ENCODE results near the gene VIPR2.

Gene VIPR2

DNA sequence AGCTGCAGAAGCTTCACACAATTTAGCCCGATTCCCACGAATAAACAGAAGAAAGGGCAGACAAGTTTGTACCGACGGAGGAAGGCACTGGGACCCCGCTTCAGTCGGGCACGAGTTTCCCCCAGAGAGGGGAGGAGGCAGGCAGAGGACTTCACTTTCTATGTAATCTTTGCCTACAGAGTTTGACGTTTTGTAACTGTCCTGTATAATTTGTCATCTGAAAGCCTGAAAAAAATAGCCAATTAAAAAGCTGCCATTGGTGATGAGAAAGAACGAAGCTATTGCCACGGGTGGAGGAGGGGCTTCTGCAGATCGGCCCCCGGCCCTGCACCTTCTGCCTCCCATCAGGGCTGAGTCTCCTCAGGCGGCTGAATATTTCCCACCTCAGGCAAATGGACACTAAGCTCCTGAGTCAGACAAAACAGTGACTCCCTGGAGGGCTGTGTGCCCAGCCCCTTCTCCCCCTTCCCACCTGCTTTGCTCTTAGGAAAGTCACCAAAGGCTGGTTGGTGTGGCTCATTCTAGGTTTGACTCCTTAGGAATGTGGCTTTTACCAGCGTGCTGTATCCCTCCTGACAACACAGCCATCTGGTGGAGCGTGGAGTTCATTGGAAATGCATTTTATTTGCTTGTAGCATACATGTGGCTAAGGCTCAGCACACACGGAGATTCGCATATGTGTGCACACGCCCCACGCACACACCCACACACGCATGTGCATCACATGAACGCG, 117.4 kb downstream of the VIPR2 start:
- no peak for DNase-seq (ENCODE audit: low read depth, low spot score)

DNA sequence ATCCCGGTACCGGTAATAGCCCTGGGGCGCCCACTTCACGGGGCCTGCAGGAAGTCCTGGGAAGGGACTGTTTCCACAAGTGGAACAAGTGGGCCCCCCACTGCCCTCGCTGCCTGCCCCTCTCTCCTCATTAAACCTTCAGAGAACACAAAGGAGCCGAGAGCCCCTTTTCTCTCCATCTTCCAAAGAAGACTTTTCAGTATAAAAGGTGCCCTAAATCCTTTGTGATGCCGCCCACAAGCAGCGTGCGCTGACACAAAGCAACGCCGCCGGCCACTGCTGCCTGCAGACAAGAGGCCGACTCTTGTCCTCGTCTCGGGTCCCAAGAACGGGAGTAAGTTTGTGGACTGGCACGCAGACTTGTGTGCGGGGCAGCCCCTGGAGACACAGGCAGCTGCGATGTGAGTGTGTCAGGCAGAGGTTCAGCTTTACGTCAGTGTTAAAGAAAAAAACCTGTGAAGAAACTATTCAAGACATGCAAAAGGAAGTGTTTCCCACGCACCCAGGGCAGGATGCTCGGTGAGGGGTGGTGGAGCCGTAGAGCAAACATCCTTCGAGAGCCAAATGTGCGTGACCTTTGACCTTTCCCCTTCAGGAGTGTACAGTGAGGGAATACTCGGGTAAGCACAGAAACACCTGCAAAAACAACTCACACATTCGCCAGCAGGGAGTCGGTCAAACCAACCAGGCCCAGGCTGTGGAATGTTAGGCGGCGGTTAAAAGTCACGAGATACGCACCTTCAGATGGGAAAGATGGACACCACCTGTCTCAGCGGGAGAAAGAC, 118.2 kb downstream of the VIPR2 start:
- DNase-seq (ENCODE audit: low read depth, low spot score), result no peak

DNA sequence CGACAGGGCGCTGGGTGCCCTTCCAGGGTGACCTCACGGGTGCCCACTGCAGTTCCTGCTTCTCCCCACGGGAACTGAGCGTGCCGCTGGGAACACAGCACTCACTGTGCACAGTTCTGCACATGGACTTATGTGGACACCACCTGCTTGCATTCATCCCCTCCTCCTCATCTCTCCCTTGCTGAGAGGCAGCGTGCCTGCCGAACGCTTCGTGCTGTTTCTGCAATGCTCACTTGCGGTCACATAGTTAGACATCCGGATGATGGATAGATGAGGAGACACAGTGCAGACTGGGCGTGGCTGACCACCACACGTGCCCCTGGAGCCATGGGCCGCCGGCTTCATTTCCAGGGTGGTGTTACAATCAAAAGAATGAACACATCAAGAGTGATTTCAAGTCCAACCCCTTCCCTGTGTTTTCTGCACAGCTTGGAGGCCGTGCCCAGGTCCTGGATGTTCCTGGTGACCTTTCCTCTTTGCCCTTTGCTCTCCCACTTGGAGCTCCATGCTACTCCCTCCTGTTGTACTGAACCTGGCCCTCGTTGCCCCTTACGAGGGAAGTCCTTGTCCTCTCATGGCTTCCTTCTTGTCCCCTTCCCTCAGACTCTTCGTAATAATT, 119.4 kb downstream of the VIPR2 start:
- DNase-seq (ENCODE audit: low read depth, low spot score), result no peak

GRCh38 chr7:159024280-159024951, 120.3 kb downstream of the VIPR2 start:
- no peak for DNase-seq (ENCODE audit: low read depth, low spot score)

DNA sequence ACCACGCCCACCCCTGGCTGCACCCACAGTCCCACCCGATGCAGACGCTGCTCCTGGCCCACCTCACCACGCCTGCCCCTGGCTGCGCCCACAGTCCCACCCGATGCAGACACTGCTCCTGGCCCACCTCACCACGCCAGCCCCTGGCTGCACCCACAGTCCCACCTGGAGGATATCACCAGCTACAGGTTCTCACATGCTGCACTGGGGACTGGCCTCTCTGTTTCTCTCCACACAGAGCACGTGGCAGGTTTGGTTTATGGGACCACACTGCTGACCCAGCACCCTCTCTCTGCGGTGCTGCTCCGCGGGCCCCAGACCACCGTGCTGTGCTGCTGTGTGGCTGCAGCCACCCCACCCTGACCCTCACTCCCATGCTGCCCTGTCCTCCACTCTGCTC, 120.9 kb downstream of the VIPR2 start:
- no peak for DNase-seq (ENCODE audit: low read depth, low spot score)

- DNase-seq (ENCODE audit: low read depth, low spot score), result no peak
These were observed 121.5 kb downstream of the VIPR2 start for GRCh38 chr7:159023206-159023605.

DNA sequence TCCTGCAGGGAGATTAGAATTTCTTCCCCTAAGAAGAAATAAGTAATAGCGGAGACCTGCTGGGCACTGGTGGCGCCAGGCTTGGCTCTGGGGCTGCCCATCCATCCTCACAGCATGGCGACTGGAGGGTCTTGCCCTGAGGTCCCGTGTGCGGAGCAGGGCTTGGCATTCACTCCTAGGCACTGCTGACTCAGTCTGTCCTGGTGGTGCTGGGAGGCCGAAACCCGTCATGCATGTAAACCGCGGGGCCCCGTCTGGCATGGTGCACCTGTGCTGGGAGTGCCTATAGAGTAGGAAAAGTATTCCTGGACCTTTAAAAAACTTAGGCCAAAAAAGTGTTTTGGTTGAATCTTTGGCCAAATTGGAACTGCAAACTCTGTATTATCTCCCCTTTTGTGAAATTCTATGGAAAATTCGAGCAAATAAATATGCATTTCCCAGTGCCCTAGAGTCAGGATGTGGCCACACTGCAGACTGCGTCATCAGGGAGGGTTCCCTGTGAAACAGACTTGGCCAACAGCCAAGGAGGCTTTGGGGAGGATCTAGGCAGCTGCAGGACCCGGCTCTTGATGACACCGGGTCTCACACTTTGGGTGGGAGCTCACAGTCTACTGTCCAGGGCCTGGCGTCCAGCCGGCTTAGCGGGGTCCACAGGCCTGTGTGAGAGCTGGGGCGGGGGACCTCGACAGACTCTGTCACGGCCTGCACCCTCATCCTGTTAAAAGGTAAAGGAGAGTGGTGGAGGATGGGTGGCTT, 122.3 kb downstream of the VIPR2 start:
- DNase-seq (ENCODE audit: low read depth, low spot score), result no peak

DNA sequence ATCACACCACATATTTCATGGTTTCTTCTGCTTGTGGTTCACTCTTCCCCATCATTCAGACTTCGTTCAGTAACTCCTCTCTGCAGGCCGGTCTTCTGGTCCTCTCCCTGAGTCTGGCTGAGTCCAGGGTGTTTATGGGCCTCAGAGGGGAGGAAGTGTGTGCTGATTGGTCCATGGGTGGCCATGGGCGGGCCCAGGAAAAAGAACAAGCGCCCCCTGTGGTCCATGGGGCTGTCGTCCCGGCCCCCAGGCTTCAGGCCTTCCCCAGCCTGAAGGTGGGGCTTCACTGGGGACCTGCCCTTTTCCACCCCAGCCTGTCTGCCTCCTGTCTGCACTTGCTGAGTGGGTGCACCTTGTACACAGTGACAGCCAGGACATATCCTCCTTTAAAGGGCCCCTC, 123.7 kb downstream of the VIPR2 start:
- no peak for DNase-seq (ENCODE audit: low read depth, low spot score)

GRCh38 chr7:159019111-159019510, 125.6 kb downstream of the VIPR2 start:
- no peak for DNase-seq (ENCODE audit: low read depth, low spot score)

DNA sequence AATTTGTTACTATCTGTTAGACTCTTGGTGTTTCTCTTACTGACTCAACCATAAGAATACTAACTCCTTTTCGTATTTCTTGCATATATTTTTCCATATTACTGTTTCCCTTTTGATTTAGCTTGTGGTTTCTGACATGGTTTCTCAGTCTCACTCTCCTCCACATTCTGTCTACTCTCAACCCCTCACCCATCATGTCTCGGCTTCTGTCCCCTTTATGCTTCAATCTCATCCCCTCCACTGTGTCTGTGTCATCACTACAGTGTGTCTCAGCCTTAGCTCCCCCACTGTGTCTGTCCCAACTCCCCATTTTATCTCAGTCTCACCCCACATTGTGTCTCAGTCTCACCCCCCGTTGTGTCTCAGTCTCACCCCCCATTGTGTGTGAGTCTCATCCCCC, 126.9 kb downstream of the VIPR2 start:
- DNase-seq (ENCODE audit: low read depth, low spot score), result no peak

- DNase-seq (ENCODE audit: low read depth, low spot score), result no peak
These were observed 127.5 kb downstream of the VIPR2 start for GRCh38 chr7:159017210-159017609.

DNA sequence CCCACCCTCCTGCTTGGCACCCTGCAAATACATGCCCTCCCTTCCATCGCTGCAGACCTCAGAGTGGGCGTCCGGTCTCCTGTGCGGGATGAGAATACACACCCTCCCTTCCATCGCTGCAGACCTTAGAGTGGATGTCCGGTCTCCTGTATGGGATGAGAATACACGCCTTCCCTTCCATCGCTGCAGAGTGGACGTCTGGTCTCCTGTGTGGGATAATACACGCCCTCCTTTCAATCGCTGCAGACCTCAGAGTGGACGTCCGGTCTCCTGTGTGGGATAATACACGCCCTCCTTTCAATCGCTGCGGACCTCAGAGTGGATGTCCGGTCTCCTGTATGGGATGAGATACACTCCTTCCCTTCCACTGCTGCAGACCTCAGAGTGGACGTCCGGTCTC, 128.1 kb downstream of the VIPR2 start:
- DNase-seq (ENCODE audit: low read depth, low spot score), result no peak

GRCh38 chr7:159015454-159016410, 128.9 kb downstream of the VIPR2 start:
- no peak for DNase-seq (ENCODE audit: low read depth, low spot score)

DNA sequence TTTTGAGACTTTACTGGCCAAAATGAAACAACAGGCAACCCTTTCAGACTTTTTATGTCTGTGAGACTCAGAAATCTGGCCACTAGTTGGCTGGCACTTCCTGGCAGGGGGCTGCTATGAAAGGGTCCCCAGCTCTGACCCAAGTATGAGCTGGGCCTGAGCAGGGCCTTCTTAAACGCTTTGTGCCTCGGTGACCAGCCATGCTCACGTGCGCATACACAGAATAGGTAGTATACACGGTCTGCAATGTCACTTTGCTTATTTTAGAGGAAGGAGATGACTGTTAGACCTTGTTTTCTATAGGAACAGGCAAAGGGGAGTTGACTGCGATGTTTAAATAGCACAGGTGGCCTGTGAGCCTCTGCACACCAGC, 129.6 kb downstream of the VIPR2 start:
- DNase-seq (ENCODE audit: low read depth, low spot score), result no peak

GRCh38 chr7:159014297-159015062, 130.2 kb downstream of the VIPR2 start:
- no peak for DNase-seq (ENCODE audit: low read depth, low spot score)

GRCh38 chr7:159013825-159014289, 130.8 kb downstream of the VIPR2 start:
- no peak for DNase-seq (ENCODE audit: low read depth, low spot score)

DNA sequence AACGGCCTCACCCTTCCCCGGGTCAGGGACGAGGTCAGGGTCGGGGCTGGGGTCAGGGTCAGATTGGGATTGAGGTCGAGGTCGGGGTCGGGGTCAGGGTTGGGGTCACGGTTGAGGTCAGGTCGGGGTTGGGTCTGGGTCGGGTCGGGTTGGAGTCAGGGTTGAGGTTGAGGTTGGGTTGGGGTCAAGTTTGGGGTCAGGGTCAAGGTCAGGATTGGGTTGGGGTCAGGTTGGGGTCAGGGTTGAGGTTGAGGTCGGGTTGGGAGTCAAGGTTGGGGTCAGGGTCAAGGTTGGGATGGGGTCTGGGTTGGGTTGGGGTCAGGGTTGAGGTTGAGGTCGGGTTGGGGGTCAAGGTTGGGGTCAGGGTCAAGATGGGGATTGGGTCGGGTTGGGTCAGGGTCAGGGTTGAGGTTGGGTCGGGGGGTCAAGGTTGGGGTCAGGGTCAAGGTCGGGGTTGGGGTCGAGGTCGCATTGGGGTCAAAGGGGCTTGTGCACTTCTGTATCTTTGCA, 131.4 kb downstream of the VIPR2 start:
- no peak for DNase-seq (ENCODE audit: low read depth, low spot score)

GRCh38 chr7:159012353-159013069, 132.2 kb downstream of the VIPR2 start:
- DNase-seq (ENCODE audit: low read depth, low spot score), result peak; percentile 29

GRCh38 chr7:159011722-159012022, 133.0 kb downstream of the VIPR2 start:
- DNase-seq (ENCODE audit: low read depth, low spot score), result no peak
